H9 (cell line): ENCODE results near the gene KLHL12. TPM values are rescaled to one million over a fixed set of nuclear protein-coding genes. Genes with fewer than 3 reads are reported as not detected.

ENCODE experiments used
- DNase-seq: peaks from one replicate; pipeline ENCODE4 v3.0.0-alpha.2; 2017
- H2AFZ ChIP-seq: one replicate; pipeline ENCODE4 v1.6.1; 2013; ENCODE audit warnings: mild to moderate bottlenecking, low read length, control low read depth, moderate library complexity
- H2AK5ac ChIP-seq: 2 replicates; pipeline ENCODE4 v1.6.1; 2013; ENCODE audit warnings: low read length, control low read depth, mixed read lengths; ENCODE audit not compliant: insufficient read length
- H2BK120ac ChIP-seq: one replicate; pipeline ENCODE4 v1.6.1; 2013; ENCODE audit warnings: low read depth, mild to moderate bottlenecking, low read length, control low read depth, inconsistent platforms; ENCODE audit not compliant: poor library complexity, severe bottlenecking
- H2BK12ac ChIP-seq: 2 replicates; pipeline ENCODE4 v1.6.1; 2013; ENCODE audit warnings: low read length, control low read depth, mixed read lengths, low read depth; ENCODE audit not compliant: insufficient read length
- H2BK15ac ChIP-seq: 2 replicates; pipeline ENCODE4 v1.6.1; 2013; ENCODE audit warnings: low read depth, low read length, control low read depth
- H2BK20ac ChIP-seq: one replicate; pipeline ENCODE4 v1.6.1; 2013; ENCODE audit warnings: low read depth, mild to moderate bottlenecking, low read length, control low read depth, inconsistent platforms; ENCODE audit not compliant: poor library complexity, severe bottlenecking
- H2BK5ac ChIP-seq: 2 replicates; pipeline ENCODE4 v1.6.1; 2013; ENCODE audit warnings: low read length, control low read depth, mixed read lengths; ENCODE audit not compliant: insufficient read length
- H3K14ac ChIP-seq: 2 replicates; pipeline ENCODE4 v1.6.1; 2013; ENCODE audit warnings: low read length, control low read depth; ENCODE audit not compliant: insufficient read depth
- H3K18ac ChIP-seq: 2 replicates; pipeline ENCODE4 v1.6.1; 2013; ENCODE audit warnings: low read depth, mild to moderate bottlenecking, mixed read lengths, low read length, control low read depth; ENCODE audit not compliant: insufficient read length
- H3K23ac ChIP-seq: 2 replicates; pipeline ENCODE4 v1.6.1; 2013; ENCODE audit warnings: low read length, control low read depth, mixed read lengths, low read depth; ENCODE audit not compliant: insufficient read length
- H3K23me2 ChIP-seq: 2 replicates; pipeline ENCODE4 v1.6.1; 2013; ENCODE audit warnings: low read depth, mild to moderate bottlenecking, mixed read lengths, low read length, control low read depth; ENCODE audit not compliant: insufficient read length, poor library complexity, severe bottlenecking
- H3K27ac ChIP-seq: 2 replicates; pipeline ENCODE4 v1.5.1; 2013; ENCODE audit warnings: low read length, control low read depth, mixed read lengths, low read depth; ENCODE audit not compliant: insufficient read length
- H3K27me3 ChIP-seq: 2 replicates; pipeline ENCODE4 v1.6.1; 2013; ENCODE audit warnings: low read length, control low read depth, inconsistent platforms; ENCODE audit not compliant: insufficient read depth
- H3K4ac ChIP-seq: 2 replicates; pipeline ENCODE4 v1.6.1; 2013; ENCODE audit warnings: low read depth, mild to moderate bottlenecking, control low read depth, inconsistent platforms, low read length, moderate library complexity
- H3K4me1 ChIP-seq: 2 replicates; pipeline ENCODE4 v1.6.1; 2013; ENCODE audit warnings: low read length, control low read depth, inconsistent platforms; ENCODE audit not compliant: insufficient read depth
- H3K4me2 ChIP-seq: 2 replicates; pipeline ENCODE4 v1.6.1; 2013; ENCODE audit warnings: low read length, control low read depth, mixed read lengths; ENCODE audit not compliant: insufficient read length, insufficient read depth
- H3K56ac ChIP-seq: 2 replicates; pipeline ENCODE4 v1.6.1; 2013; ENCODE audit warnings: low read depth, mild to moderate bottlenecking, mixed read lengths, low read length, control low read depth; ENCODE audit not compliant: insufficient read length
- H3K79me1 ChIP-seq: 2 replicates; pipeline ENCODE4 v1.6.1; 2013; ENCODE audit warnings: low read depth, mild to moderate bottlenecking, moderate library complexity, low read length, control low read depth, inconsistent platforms; ENCODE audit not compliant: insufficient read depth, poor library complexity, severe bottlenecking
- H3K79me2 ChIP-seq: 2 replicates; pipeline ENCODE4 v1.6.1; 2013; ENCODE audit warnings: low read length, control low read depth, inconsistent platforms; ENCODE audit not compliant: insufficient read depth
- H3K9ac ChIP-seq: 2 replicates; pipeline ENCODE4 v1.6.1; 2013; ENCODE audit warnings: low read length, control low read depth, mixed read lengths; ENCODE audit not compliant: insufficient read length; ENCODE audit errors: extremely low read depth
- H3K9me3 ChIP-seq: one replicate; pipeline ENCODE4 v1.6.1; 2013; ENCODE audit warnings: low read depth, low read length, inconsistent platforms; ENCODE audit not compliant: control insufficient read depth
- H3T11ph ChIP-seq: one replicate; pipeline ENCODE4 v1.6.1; 2013; ENCODE audit warnings: mild to moderate bottlenecking, low read length, control low read depth, inconsistent platforms
- H4K20me1 ChIP-seq: one replicate; pipeline ENCODE4 v1.6.1; 2013; ENCODE audit not compliant: control insufficient read depth, insufficient read length, insufficient read depth
- H4K5ac ChIP-seq: 2 replicates; pipeline ENCODE4 v1.6.1; 2013; ENCODE audit warnings: low read depth, mild to moderate bottlenecking, mixed read lengths, low read length, control low read depth; ENCODE audit not compliant: insufficient read length
- H4K8ac ChIP-seq: replicated peaks from 2 replicates; pipeline ENCODE4 v1.6.1; 2013; ENCODE audit warnings: low read length, control low read depth, mixed read lengths, low read depth; ENCODE audit not compliant: insufficient read length
- H4K91ac ChIP-seq: 2 replicates; pipeline ENCODE4 v1.6.1; 2013; ENCODE audit warnings: low read depth, mild to moderate bottlenecking, moderate library complexity, mixed read lengths, low read length, control low read depth; ENCODE audit not compliant: insufficient read length
- H3K27ac Mint-ChIP-seq, 3 experiments: 2 replicates in 2 of 3; 3 replicates in 1 of 3; pipeline ENCODE4 v1.8.0; 2020 to 2021; ENCODE audit warnings: mixed read lengths in 3 of 3, mild to moderate bottlenecking in 1 of 3, moderate library complexity in 1 of 3
- H3K27me3 Mint-ChIP-seq: 2 replicates; pipeline ENCODE4 v1.8.0; 2021; ENCODE audit warnings: low read depth, mild to moderate bottlenecking, moderate library complexity, mixed read lengths
- H3K36me3 Mint-ChIP-seq, 3 experiments: 2 replicates in 2 of 3; 3 replicates in 1 of 3; pipeline ENCODE4 v1.8.0; 2020 to 2021; ENCODE audit warnings: low read depth in 3 of 3, mixed read lengths in 3 of 3; ENCODE audit not compliant: insufficient read depth in 1 of 3
- H3K4me1 Mint-ChIP-seq, 2 experiments: 2 replicates each; pipeline ENCODE4 v1.8.0; 2020; ENCODE audit warnings: mixed read lengths in 2 of 2
- H3K4me3 Mint-ChIP-seq, 2 experiments: 2 replicates in 1 of 2; 3 replicates in 1 of 2; pipeline ENCODE4 v1.8.0; 2020 to 2021; ENCODE audit warnings: mild to moderate bottlenecking in 2 of 2, mixed read lengths in 2 of 2, moderate library complexity in 1 of 2
- H3K9me3 Mint-ChIP-seq, 2 experiments: 2 replicates in 1 of 2; 3 replicates in 1 of 2; pipeline ENCODE4 v1.8.0; 2020; ENCODE audit warnings: mild to moderate bottlenecking in 2 of 2, mixed read lengths in 2 of 2, moderate library complexity in 1 of 2
- CTCF ChIP-seq: fragments of 200-600 bp; sonication (generic); conservative IDR thresholded peaks from 3 replicates; pipeline ENCODE4 v1.8.0; 2021; ENCODE audit warnings: antibody characterized with exemption, mild to moderate bottlenecking
- WGBS: extraction: QIAGEN DNeasy Blood & Tissue Kit; methylation state at CpG from one replicate; pipeline ENCODE4 v1.1.7; 2013; ENCODE audit warnings: missing lambda C conversion rate, low lambda C conversion rate, mixed read lengths; ENCODE audit not compliant: insufficient read length; ENCODE audit errors: extremely low coverage; 5-methylcytosine and 5-hydroxymethylcytosine counted together
- total RNA-seq: library from RNA; stranded (reverse); gene quantifications from 2 replicates; pipeline ENCODE4 v1.2.1, GENCODE V29; 2021

Gene KLHL12
- total RNA-seq, 1 experiment from 2014 or later = 38.4 TPM

- H3K27me3 Mint-ChIP-seq = no peaks in the 10 kb centered on the region
- H3T11ph ChIP-seq = no peak overlapping the region
- no peaks in the 10 kb centered on the region for H3K27me3 ChIP-seq
- DNase-seq = no peak
- H4K91ac ChIP-seq = no peak overlapping the region
- H3K56ac ChIP-seq = no peak overlapping the region
- no peak overlapping the region for H3K27ac ChIP-seq
- H2AK5ac ChIP-seq = no peak overlapping the region
- no peak overlapping the region for H2BK12ac ChIP-seq
- H3K4me1 Mint-ChIP-seq = no peaks in the 10 kb centered on the region
- no peaks in the 10 kb centered on the region for H3K4me1 ChIP-seq
- no peaks in the 10 kb centered on the region for H3K79me1 ChIP-seq
- no peak overlapping the region for H3K18ac ChIP-seq
- no peak overlapping the region for H3K14ac ChIP-seq
- H3K4me2 ChIP-seq = no peak overlapping the region
- no peak overlapping the region for H3K4ac ChIP-seq
- H3K9me3 Mint-ChIP-seq = no peaks in the 10 kb centered on the region
- H3K36me3 Mint-ChIP-seq = peaks cover 2 to 20% (median 18%) of the 10 kb centered on the region in 3 experiments; a peak in 5 of 7 replicates
- no peak overlapping the region for H2BK120ac ChIP-seq
- no peak overlapping the region for H3K27ac Mint-ChIP-seq
- H3K9me3 ChIP-seq = no peaks in the 10 kb centered on the region
- no peak overlapping the region for H4K8ac ChIP-seq
- H2BK15ac ChIP-seq = no peak overlapping the region
- no peaks in the 10 kb centered on the region for H4K20me1 ChIP-seq
- TF ChIP-seq CTCF = no peak
- no peak overlapping the region for H2BK5ac ChIP-seq
- H3K9ac ChIP-seq = no peak overlapping the region
- no peak overlapping the region for H2BK20ac ChIP-seq
- no peak overlapping the region for H4K5ac ChIP-seq
- no peak overlapping the region for H3K4me3 Mint-ChIP-seq
- no peaks in the 10 kb centered on the region for H3K23me2 ChIP-seq
- WGBS = no CpG with 5 or more reads among the region's 1 CpG
- no peak overlapping the region for H2AFZ ChIP-seq
- no peak overlapping the region for H3K23ac ChIP-seq
- H3K79me2 ChIP-seq = no peaks in the 10 kb centered on the region
Observed at GRCh38 chr1:202879128-202879527, 47.9 kb downstream of the KLHL12 start.
